ENCODE results near the gene PEX3. TPM values are rescaled to one million over a fixed set of nuclear protein-coding genes. Genes with fewer than 3 reads are reported as not detected.
"Not testable (repeated sequence)": the region's sequence is repeated elsewhere in the genome, so short reads cannot be mapped to it uniquely, and the experiment has no call there.

Gene PEX3
- total and polyA plus RNA-seq, 4 donors: 7.4 to 31.0 (median 12.5) TPM

- TF ChIP-seq CTCF (IDR thresholded peaks at IDR 0.05; ENCODE audit: control extremely low read depth, extremely low read depth): no peak
- ATAC-seq (ENCODE audit: insufficient read depth, low FRiP score) (no peak), DNase-seq (no peak)
- Histone ChIP-seq H3K27me3 (ENCODE audit: control insufficient read depth in 3 of 3, insufficient read depth in 3 of 3, low read length in 2 of 3) (no peaks in the 10 kb centered on the region), H3K9ac (ENCODE audit: insufficient read depth in 1 of 2, low read length in 2 of 2) (no peak overlapping the region), H3K36me3 (ENCODE audit: control insufficient read depth in 4 of 4, insufficient read depth in 4 of 4, low read length in 4 of 4) (peaks cover 0 to 14% (median 3%) of the 10 kb centered on the region in 4 donors), H3K27ac (ENCODE audit: low read depth in 1 of 2, low read length in 1 of 2) (no peak overlapping the region), H3K4me1 (ENCODE audit: control insufficient read depth in 5 of 5, insufficient read depth in 5 of 5, low read length in 5 of 5) (no peaks in the 10 kb centered on the region), H3K9me3 (ENCODE audit: control insufficient read depth in 4 of 4, insufficient read depth in 3 of 4, low read length in 3 of 4) (no peaks in the 10 kb centered on the region), H3K4me3 (no peak overlapping the region)
- 87 to 93% methylated on average over 2 of the region's 2 CpGs for WGBS, 2 donors
Measured at GRCh38 chr6:143465546-143465945, 14.9 kb downstream of the PEX3 start.

GRCh38 chr6:143468026-143468425 is 17.4 kb downstream of the PEX3 start:
- Histone ChIP-seq H3K4me1 (ENCODE audit: control insufficient read depth in 5 of 5, insufficient read depth in 5 of 5, low read length in 5 of 5) (no peaks in the 10 kb centered on the region), H3K9ac (ENCODE audit: insufficient read depth in 1 of 2, low read length in 2 of 2) (no peak overlapping the region), H3K27me3 (ENCODE audit: control insufficient read depth in 3 of 3, insufficient read depth in 3 of 3, low read length in 2 of 3) (no peaks in the 10 kb centered on the region), H3K36me3 (ENCODE audit: control insufficient read depth in 4 of 4, insufficient read depth in 4 of 4, low read length in 4 of 4) (peaks cover 0 to 23% (median 3%) of the 10 kb centered on the region in 4 donors), H3K27ac (ENCODE audit: low read depth in 1 of 2, low read length in 1 of 2) (no peak overlapping the region), H3K4me3 (no peak overlapping the region), H3K9me3 (ENCODE audit: control insufficient read depth in 4 of 4, insufficient read depth in 3 of 4, low read length in 3 of 4) (no peaks in the 10 kb centered on the region)
- DNase-seq (no peak), ATAC-seq (ENCODE audit: insufficient read depth, low FRiP score) (no peak)
- TF ChIP-seq CTCF (IDR thresholded peaks at IDR 0.05; ENCODE audit: control extremely low read depth, extremely low read depth): no peak

- not testable (repeated sequence) for H3K4me1 ChIP-seq (ENCODE audit: control insufficient read depth in 5 of 5, insufficient read depth in 5 of 5, low read length in 5 of 5); H3K4me3 ChIP-seq; ATAC-seq (ENCODE audit: insufficient read depth, low FRiP score); DNase-seq; H3K9me3 ChIP-seq (ENCODE audit: control insufficient read depth in 4 of 4, insufficient read depth in 3 of 4, low read length in 3 of 4); H3K27ac ChIP-seq (ENCODE audit: low read depth in 1 of 2, low read length in 1 of 2); H3K27me3 ChIP-seq (ENCODE audit: control insufficient read depth in 3 of 3, insufficient read depth in 3 of 3, low read length in 2 of 3); H3K9ac ChIP-seq (ENCODE audit: insufficient read depth in 1 of 2, low read length in 2 of 2)
- H3K36me3 ChIP-seq (ENCODE audit: control insufficient read depth in 4 of 4, insufficient read depth in 4 of 4, low read length in 4 of 4): peaks cover 0 to 23% (median 3%) of the 10 kb centered on the region in 4 donors
- 93 to 95% methylated on average over 2 of the region's 2 CpGs for WGBS, 2 donors
Measured at GRCh38 chr6:143468823-143469222, 18.2 kb downstream of the PEX3 start.

GRCh38 chr6:143471822-143472221 is 21.2 kb downstream of the PEX3 start:
- WGBS, 2 donors: 88 to 97% methylated on average over 1 of the region's 1 CpG
- DNase-seq: no peak
- Histone ChIP-seq H3K36me3 (ENCODE audit: control insufficient read depth in 4 of 4, insufficient read depth in 4 of 4, low read length in 4 of 4) (peaks cover under 1 to 19% (median 7%) of the 10 kb centered on the region in 4 donors), H3K4me3 (no peak overlapping the region), H3K9me3 (ENCODE audit: control insufficient read depth in 4 of 4, insufficient read depth in 3 of 4, low read length in 3 of 4) (no peaks in the 10 kb centered on the region), H3K4me1 (ENCODE audit: control insufficient read depth in 5 of 5, insufficient read depth in 5 of 5, low read length in 5 of 5) (no peaks in the 10 kb centered on the region), H3K27me3 (ENCODE audit: control insufficient read depth in 3 of 3, insufficient read depth in 3 of 3, low read length in 2 of 3) (no peaks in the 10 kb centered on the region), H3K27ac (ENCODE audit: low read depth in 1 of 2, low read length in 1 of 2) (no peak overlapping the region), H3K9ac (ENCODE audit: insufficient read depth in 1 of 2, low read length in 2 of 2) (no peak overlapping the region)
- ATAC-seq (ENCODE audit: insufficient read depth, low FRiP score): no peak
- no peak for TF ChIP-seq CTCF (IDR thresholded peaks at IDR 0.05; ENCODE audit: control extremely low read depth, extremely low read depth)

Measured in lung (tissue), 12 donors.